Retinal pigment epithelial cell (primary cell): ENCODE results near the gene RIMBP2.

Experiments
- DNase-seq: peaks from one replicate; pipeline ENCODE4 v3.0.0-alpha.2; 2010; ENCODE audit warnings: low read depth
- H3K4me3 ChIP-seq: 2 replicates; pipeline ENCODE4 v1.5.1; 2011; ENCODE audit warnings: mild to moderate bottlenecking, low read length, control low read depth, moderate library complexity
- TF ChIP-seq, protein P1 (sequence below): conservative IDR thresholded peaks from 2 replicates; pipeline ENCODE4 v1.5.1; 2011; ENCODE audit warnings: low read depth, low read length, control low read depth, inconsistent platforms

The RIMBP2 gene

GRCh38 chr12:130546494-130546893, 169.6 kb downstream of the RIMBP2 start:
- no peak for DNase-seq
- TF ChIP-seq, protein P1, sequence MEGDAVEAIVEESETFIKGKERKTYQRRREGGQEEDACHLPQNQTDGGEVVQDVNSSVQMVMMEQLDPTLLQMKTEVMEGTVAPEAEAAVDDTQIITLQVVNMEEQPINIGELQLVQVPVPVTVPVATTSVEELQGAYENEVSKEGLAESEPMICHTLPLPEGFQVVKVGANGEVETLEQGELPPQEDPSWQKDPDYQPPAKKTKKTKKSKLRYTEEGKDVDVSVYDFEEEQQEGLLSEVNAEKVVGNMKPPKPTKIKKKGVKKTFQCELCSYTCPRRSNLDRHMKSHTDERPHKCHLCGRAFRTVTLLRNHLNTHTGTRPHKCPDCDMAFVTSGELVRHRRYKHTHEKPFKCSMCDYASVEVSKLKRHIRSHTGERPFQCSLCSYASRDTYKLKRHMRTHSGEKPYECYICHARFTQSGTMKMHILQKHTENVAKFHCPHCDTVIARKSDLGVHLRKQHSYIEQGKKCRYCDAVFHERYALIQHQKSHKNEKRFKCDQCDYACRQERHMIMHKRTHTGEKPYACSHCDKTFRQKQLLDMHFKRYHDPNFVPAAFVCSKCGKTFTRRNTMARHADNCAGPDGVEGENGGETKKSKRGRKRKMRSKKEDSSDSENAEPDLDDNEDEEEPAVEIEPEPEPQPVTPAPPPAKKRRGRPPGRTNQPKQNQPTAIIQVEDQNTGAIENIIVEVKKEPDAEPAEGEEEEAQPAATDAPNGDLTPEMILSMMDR = no peak
- no peak overlapping the region for H3K4me3 ChIP-seq

DNA sequence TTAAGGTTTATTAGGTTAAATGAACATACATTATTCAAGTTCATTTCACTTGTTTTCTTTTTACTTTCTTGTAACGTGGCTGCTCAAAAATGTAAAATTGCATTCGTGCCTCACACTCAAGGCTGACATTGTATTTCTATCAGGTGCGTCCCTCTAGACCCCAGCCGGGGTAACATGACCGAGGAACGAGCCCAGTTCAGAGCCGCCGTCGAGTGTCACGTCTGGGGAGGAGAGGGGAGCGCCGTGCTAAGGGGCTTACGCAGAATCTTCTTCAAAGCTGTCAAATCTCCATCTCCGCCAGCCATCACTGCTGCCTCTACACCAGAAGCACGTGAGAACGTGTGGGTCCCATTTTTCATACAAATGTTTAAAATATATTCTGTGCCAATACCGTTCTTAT, 170.6 kb downstream of the RIMBP2 start:
- H3K4me3 ChIP-seq = no peak overlapping the region
- DNase-seq = no peak
- TF ChIP-seq, protein P1 = no peak

DNA sequence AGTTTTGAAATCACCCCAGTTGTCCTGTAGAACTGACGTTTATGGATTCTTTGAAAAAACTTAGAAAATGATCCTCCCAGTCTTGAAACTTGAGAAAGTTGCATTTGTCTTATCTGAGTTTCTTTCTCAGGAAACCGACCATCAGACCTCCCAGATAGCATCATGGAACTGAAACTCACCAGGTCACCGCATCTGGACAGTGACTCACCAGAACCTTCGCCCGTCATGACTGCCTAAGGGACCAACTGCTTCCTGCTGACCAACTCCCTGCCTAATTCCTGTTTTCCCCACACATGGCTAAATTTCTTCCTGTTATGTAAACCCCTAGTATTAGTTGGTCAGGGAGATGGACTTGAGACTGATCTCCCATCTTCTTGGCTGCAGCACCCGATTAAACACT, 175.7 kb downstream of the RIMBP2 start:
- TF ChIP-seq, protein P1 = no peak
- H3K4me3 ChIP-seq = no peak overlapping the region
- DNase-seq = no peak

DNA sequence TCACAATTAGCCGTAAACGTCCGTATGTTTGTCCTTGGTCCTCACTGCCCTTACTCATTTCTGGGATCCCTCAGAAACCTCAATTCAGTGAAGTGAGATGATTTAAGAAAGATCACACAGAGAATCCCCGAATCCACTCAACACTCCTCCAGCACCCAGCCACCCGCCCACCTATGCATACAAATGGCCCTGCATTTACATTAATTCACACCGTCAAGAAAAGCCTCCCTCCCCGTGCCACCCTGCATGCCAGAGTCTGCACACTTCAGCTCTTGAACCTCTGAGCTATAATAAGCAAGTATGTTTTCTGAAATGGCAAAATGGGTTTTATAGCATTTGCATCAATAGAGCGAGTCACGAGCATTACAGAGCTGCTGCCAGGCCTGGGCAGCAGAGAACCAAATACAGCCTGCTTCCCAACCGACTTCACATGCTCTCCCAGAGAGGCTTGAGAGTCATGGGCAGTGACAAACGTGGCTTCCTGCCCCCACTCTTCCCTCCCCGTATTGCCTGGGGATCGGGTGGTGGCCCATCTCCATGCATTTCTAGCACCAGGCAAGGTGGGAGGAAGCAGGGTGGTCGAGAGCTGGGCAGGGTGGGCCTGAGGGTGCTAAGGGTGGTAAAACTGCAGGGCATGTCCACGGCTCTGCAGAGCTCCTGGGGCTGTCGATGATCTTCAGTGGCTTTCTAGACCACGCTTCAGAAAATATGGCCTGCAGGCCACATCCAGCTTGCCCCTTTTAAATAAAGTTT, 177.6 kb downstream of the RIMBP2 start:
- DNase-seq = no peak
- no peak overlapping the region for H3K4me3 ChIP-seq
- TF ChIP-seq, protein P1 = no peak

DNA sequence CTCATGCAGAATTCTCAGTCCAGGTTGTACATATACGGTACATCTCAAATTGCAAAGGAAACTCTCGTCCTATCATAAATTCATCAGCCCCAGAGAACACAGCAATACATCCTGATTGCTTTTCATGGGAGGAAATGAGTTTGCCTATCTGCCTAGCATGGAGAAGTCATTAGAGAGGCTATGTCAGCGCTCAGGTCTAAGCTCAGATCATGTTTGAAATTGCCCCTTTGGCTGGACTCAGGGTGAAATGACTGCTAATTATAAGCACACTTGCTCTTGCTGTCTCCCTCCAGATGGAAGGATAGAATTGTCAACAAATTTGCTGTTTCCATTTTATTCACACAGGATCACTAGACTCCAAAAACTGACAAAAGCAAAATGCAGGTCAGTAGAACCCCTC, 178.4 kb downstream of the RIMBP2 start:
- H3K4me3 ChIP-seq = no peak overlapping the region
- DNase-seq = no peak
- TF ChIP-seq, protein P1 = no peak

GRCh38 chr12:130537051-130537450, 179.0 kb downstream of the RIMBP2 start:
- H3K4me3 ChIP-seq = no peak overlapping the region
- DNase-seq = no peak
- TF ChIP-seq, protein P1 = no peak

DNA sequence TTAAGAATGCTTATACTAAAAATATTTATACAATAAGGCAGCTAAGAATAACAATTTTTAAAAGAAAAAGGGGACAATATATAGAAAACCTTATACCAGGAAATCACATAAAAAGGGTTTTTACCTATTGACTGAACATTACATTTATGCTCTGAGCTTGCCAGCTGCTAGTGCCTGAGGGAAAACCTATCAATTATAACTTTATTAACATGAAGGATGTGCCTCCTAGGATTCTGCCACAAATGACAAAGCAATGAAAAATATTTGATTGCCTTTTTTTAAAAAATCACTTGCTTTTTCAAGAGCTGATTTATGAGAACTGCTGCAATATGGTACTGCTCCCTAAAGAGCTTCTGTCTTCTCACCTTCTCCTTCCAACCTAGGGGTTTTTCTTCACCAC, 185.7 kb downstream of the RIMBP2 start:
- TF ChIP-seq, protein P1 = no peak
- no peak overlapping the region for H3K4me3 ChIP-seq
- no peak for DNase-seq
